GM18526 (cell line): ENCODE data around the gene DHRS4L2.

ENCODE experiments used
- POLR2A ChIP-seq: IDR thresholded peaks from 3 replicates; pipeline ENCODE4 v1.6.1; 2011; ENCODE audit not compliant: insufficient read length; ENCODE audit errors: extremely low read depth

DHRS4L2 gene

DNA sequence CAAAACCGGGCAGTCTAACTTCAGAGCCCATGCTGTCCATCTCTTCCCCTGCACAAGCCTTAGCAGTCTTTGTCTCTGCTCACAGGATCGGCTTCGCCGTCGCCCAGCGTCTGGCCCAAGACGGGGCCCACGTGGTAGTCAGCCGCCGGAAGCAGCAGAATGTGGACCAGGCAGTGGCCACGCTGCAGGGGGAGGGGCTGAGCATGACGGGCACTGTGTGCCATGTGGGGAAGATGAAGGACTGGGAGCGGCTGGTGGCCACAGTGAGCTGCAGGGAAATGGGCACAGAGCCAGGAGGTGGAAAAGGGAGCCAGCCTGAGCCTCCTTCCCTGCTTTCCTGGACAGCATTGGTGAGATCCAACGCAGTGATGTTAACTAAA, 48.9 kb downstream of the DHRS4L2 start:
- no peak for TF ChIP-seq POLR2A

DNA sequence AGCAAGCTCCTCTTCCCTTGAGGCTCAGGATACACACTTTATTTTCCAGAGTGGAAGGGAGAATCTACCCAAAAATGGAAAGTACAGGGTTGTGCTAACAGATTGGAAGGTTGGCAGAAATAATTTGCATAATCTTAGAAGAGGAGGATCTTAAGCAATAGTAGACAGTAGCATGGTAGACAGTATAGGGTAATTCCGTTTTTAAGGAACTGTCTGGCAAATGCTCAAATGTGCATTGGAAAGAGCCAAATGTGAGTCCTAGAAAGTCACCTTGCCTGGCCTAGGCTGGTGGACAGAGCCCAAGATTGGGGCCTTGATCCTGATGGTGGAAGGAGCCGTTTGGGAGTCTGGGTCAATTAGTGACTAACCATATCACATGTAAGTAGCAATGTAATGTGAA, 50.0 kb downstream of the DHRS4L2 start:
- TF ChIP-seq POLR2A = no peak

DNA sequence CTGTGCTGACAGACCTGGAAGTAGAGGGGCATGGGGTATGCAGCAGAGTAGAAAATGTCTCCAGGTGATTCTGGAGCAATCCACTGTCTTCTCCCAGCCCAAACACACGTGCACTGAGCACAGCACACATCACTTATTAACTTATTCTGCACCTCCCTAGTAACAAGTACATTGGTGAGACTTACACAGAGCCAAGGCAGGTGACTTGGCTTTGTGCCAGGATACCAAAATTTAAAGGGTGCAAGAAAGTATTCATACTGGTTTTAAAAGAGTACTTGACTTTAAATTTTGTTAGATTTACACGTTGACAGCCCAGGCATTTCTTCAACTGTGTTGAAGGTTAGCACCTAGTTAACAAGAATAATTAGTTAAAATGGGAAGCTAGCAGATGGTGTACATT, 52.0 kb downstream of the DHRS4L2 start:
- TF ChIP-seq POLR2A = no peak

DNA sequence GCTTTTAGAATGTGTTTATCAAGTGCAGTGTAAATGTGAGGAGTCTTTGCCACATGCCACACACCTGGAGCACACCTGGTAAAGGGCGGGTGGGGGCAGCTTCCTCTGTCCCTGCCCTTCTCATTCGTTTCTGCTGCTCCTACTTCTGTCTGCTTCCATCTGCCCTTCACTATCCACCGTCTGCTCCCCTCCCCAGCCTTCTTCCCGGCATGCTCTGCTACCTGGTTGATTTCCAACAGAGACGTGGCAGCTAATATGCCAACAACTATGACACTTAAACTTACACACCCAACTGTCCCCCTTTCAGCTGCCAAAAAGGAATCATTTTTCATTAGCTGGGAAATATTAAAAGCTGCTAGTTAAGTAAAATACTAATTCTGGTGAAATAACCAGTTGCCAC, 54.0 kb downstream of the DHRS4L2 start:
- no peak for TF ChIP-seq POLR2A

DNA sequence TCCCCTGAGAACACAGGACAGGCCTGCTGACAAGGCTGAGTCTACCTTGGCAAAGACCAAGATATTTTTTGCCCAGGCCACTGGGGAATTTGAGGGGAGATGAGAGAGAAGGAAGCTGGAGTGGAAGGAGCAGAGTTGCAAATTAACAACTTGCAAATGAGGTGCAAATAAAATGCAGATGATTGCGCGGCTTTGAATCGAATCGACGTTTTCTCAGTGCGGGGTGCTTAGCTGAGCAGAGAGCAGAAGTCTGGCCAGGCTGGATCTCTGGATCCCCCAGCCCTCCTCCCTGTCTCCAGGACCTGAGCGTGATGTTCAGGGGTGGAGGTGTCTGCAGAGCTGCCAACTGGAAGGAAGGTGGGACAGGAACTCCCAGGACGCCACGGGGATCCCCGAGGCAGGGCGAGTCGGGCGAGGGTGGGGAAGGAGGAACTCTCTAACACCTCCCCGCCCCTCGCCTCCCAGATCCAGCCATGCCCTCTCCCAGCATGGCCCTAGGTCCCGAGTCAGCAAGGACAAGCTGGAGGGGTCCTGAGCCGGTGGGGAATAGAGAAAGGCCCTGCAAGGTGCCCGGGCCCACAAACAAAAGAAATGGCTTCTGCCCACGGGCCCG, 62.6 kb downstream of the DHRS4L2 start:
- no peak for TF ChIP-seq POLR2A

DNA sequence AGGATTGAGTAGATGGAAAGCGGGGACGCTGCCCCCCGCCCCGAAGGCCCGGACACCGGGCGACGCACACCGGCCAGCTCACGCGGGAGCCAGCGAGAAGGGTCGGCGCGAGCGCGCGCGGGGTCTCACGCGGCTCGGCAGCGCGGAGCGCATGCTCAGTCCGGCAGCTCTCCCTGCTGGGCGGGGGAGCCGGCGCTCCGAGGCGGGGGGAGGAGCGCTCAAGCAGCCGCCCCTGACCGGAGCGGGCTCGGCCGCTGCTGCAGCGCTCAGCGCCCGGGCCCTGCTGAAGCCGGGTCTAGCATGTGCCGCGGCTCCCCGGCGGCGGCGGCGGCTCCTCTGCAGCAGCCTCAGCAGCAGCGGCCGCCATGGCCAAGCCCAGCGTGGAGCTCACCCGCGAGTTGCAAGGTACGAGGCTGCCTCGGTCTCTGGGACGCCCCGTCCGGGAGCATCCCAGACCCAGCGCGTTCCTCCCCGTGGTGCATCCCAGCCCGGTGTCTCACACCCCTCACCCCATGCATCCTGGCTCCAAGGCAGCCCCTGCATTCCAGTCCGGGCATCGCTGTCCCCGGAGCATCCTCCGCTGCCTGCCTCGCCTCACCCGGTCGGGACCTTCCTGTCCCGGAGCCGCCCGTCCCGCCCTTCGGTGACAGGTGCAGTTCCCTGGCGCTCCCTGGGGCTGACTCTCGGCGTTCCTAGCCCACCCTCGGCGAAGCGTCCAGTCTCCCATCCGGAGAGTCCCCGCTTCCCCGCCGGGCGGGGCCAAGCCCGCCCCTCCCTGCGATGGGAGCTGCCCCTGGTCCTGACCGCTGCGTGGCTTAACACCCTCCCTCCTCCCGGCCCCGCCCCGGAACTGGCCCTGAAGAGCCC, 63.3 kb downstream of the DHRS4L2 start, which contains the start of gene CARMIL3:
TSS of gene CARMIL3 (plus strand) at position 221 of the 867 bp plus-strand sequence. CDS start at position 366, 145 bp downstream.
- TF ChIP-seq POLR2A = peak; percentile 39

DNA sequence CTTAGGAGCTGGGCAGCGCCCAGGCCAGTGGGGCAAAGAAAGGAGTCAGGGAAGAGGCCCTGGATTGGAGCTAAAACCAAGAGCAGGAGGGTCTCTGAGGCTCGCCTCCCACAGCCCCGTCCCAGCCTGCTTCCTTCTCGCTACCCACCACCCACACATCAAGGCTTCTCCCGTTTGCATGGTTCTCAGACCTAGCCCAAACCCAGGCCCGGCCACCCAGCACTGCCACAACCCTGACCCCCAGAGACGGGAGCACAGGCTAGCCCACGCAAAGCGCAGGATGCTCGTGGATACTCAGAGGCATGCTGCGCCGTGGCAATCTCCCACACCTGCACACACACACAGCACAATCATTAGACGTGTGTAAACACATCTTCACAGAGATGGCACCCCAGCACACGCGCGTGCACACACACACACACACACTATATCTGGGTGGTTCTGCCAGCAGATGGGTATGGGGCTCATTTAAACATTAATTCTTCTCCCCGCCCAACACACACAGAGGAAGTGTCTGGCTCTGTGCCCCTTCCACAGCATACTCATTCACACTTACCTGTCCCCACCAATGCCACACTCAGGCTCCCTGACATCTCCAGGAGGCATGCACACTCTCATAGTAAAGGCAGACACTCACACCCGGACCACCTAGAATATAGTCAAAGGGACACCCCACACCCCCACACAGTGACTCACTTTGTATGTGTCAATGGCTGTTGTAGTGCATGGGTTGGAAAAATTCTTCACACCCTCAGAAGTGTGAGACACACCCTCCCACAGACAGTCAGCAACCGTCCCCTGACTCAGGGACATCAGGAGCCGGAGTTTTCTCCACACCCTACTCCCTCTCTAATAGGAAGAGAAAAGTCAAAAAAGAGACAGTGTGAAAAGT, 64.2 kb downstream of the DHRS4L2 start:
- no peak for TF ChIP-seq POLR2A

DNA sequence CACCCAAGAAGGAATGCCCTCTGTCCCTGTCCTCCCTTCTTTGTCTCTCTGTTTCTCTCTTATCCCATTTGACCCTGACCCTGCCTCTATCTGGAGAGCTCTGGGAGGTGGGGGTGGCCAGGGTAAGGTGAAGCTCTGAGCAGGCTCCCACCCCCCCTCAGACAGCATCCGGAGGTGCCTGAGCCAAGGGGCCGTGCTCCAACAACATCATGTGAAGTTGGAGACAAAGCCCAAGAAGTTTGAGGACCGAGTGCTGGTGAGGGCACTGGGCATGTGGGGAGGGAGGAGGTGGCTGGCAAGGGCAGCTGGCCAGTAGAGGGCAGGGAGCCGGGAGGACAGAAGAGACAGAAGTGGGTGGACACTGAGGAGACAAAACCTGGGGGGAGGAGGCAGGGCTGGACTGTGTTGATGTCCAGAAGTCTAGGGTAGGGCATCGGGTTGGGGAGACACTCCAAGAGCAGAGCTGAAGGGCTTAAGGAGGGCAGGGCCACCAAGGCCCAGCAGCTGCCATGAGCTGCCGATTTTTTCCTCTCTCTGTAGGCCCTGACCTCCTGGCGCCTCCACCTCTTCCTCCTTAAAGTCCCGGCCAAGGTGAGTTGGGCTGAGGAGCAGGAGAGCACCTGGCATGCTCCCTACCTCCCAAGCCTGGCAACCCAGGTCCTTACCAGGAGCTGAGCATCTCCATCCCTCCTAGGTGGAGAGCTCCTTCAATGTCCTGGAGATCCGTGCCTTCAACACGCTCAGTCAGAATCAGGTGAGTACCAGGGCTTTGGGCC, 65.0 kb downstream of the DHRS4L2 start:
- no peak for TF ChIP-seq POLR2A

DNA sequence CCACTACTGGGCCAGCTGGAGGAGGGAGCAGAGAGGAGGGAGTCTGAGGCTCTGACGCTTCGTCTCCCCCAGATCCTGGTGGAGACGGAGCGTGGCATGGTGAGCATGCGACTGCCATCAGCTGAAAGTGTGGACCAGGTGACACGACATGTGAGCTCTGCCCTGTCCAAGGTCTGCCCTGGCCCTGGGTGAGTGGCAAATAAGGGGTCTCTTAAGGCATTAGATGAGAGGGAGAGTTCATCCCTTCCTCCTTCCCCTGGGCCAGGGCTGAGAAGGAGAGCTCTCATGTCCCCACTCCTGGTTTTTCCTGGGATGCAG, 65.6 kb downstream of the DHRS4L2 start:
- no peak for TF ChIP-seq POLR2A

DNA sequence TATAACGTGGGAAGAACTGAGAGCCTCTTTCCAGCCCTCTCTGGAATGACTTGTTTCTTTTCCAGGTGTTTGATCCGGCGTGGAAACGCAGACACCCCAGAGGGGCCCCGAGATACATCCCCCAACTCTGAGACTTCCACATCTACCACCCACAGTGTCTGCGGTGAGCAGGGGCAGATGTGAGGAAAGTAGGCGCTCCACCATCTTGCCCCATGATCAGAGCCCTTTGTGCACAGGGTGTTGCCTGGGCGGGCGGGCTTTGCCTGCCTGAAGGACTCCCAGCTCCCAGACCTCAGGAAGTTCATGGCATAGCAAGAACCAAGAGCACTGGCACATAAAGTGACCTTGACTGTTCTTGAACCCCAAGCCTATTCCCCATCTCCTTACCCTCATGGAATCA, 65.9 kb downstream of the DHRS4L2 start:
- TF ChIP-seq POLR2A = no peak
